GM12891 (cell line): ENCODE results near the gene ADA.

Experiments
- DNase-seq: peaks from one replicate; pipeline ENCODE4 v3.0.0; 2011; ENCODE audit warnings: low spot score; ENCODE audit not compliant: insufficient read length
- FAIRE-seq: peaks from 2 replicates; lab custom pipeline; 2011; peaks lifted over from hg19 to GRCh38; lab: Jason Lieb, UNC
- PAX5 ChIP-seq: IDR thresholded peaks from 2 replicates; pipeline ENCODE4 v1.6.1; 2011; ENCODE audit warnings: low read length, moderate library complexity, mild to moderate bottlenecking; ENCODE audit not compliant: insufficient read depth, severe bottlenecking
- POLR2A ChIP-seq: IDR thresholded peaks from 2 replicates; pipeline ENCODE4 v1.6.1; 2011; ENCODE audit warnings: low read depth, low read length, control low read depth
- POLR2AphosphoS5 ChIP-seq: IDR thresholded peaks from 2 replicates; pipeline ENCODE4 v1.6.1; 2011; ENCODE audit warnings: low read depth, low read length, control low read depth
- POU2F2 ChIP-seq: IDR thresholded peaks from 2 replicates; pipeline ENCODE4 v1.6.1; 2011; ENCODE audit warnings: low read depth, mild to moderate bottlenecking, control low read depth, low read length, moderate library complexity
- SPI1 ChIP-seq: IDR thresholded peaks from 2 replicates; pipeline ENCODE4 v1.6.1; 2011; ENCODE audit warnings: low read depth, low read length, control low read depth
- TAF1 ChIP-seq: IDR thresholded peaks from 2 replicates; pipeline ENCODE4 v1.6.1; 2011; ENCODE audit warnings: low read depth, low read length, control low read depth

The ADA gene

DNA sequence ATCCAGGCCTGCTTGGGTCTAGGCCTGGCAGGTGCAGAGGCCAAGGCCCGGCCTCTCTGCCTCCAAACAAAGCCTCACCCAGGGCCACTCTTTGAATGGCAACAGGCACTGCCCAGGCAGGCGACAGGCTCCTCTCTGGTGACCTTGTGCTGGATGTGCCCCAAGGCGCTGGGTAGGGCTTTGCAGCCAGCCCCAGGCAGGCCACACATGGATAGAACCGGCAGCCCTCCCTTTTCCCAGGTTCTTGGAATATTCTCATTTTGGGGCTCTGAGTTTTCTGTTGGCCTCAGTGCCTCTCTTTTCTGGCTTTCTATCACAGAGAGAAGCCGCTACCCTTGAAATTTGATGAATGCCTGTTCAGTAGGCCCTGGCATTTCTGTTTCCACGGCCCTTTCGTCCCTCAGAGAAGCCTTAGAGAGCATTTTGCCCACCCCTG lies 50.2 kb downstream of the ADA start:
- no peak for FAIRE-seq
- TF ChIP-seq POLR2AphosphoS5 (no peak), POLR2A (no peak)

DNA sequence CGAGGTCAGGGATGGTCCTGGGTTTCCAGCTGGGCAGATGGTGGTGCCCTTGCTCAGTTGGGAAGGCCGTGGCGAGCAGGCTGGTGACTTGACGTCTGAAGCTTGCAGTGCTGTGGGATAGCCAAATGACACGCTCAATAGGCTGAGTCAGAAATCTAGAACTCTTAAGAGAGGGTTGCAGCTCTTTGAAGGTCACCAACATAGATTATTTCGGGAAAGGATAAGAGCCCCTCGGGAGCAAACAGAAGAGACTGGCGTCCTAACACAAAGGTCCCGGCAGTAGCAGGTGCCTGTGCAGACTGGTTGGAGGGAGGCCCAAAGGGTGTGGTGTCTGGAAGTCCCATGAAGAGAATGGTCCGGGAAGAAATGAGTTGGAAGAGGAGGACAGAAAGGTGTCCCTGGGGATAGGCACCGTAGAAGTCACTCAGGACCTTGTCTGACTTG lies 50.7 kb downstream of the ADA start:
- DNase-seq (no peak), FAIRE-seq (no peak)
- TF ChIP-seq SPI1 (no peak), POU2F2 (no peak), POLR2AphosphoS5 (no peak), PAX5 (no peak), POLR2A (no peak), TAF1 (no peak)

More for the DNA sequence above, 50.2 kb downstream of the ADA start:
- DNase-seq: no peak

DNA sequence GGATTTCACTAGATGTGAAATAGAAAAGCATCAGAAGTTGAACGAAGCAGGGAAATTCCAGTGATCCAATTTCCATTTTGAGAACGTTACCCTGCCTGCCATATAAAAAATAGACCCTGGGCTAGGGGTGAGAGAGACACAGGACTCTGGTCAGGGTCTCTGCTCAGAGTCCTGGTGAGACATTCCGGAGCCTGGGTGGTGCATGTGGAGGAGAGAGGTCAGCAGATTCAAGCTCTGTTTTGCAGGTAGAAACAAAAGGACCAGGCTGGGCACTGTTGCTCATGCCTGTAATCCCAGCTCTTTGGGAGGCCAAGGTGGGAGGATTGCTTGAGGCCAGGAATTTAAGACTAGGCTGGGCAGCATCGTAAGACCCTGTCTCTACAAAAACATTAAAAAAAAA lies 51.2 kb downstream of the ADA start:
- TF ChIP-seq POU2F2 (no peak), PAX5 (no peak), POLR2AphosphoS5 (no peak)
- DNase-seq (no peak), FAIRE-seq (no peak)

- FAIRE-seq (no peak), DNase-seq (no peak)
- TF ChIP-seq POLR2AphosphoS5 (no peak), POU2F2 (no peak), TAF1 (no peak), POLR2A (no peak), PAX5 (no peak), SPI1 (no peak)
Measured at GRCh38 chr20:44599715-44600114, 51.8 kb downstream of the ADA start.

- TF ChIP-seq POLR2AphosphoS5: no peak
- TF ChIP-seq POLR2A: no peak
- no peak for TF ChIP-seq TAF1
- TF ChIP-seq PAX5: no peak
- TF ChIP-seq SPI1: 0 out of 2 replicates have a peak, but pooled peaks have one; percentile 1
- no peak for TF ChIP-seq POU2F2
- DNase-seq (no peak), FAIRE-seq (peak; percentile 76)
Measured at GRCh38 chr20:44598423-44599305, 52.8 kb downstream of the ADA start.

DNA sequence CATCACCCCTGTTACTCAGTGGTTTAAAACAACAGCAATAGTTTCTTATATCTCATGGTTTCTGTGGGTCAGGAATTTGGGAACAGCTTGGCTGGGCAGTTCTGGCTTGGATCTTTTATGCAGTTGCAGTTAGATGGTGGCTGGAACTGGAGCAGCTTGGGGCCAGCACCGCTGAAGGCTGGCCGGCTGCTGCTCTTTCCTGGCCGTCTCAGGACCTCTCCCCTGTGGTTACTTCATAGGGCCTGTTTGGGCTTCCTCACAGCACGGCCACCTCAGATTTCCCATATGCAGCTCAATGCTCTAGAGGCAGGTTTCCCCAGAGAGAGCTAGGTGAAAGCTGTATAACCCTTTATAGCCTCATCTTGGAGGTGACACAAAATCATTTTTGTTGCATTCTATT lies 53.6 kb downstream of the ADA start:
- FAIRE-seq (no peak), DNase-seq (no peak)
- TF ChIP-seq PAX5: no peak
- TF ChIP-seq POLR2A: no peak
- TF ChIP-seq POLR2AphosphoS5: no peak
- TF ChIP-seq POU2F2: no peak
- TF ChIP-seq SPI1: no peak
- TF ChIP-seq TAF1: no peak

GRCh38 chr20:44597516-44597915 lies 54.0 kb downstream of the ADA start:
- DNase-seq: no peak
- no peak for FAIRE-seq
- TF ChIP-seq TAF1 (no peak), PAX5 (no peak), POU2F2 (no peak), POLR2A (no peak), POLR2AphosphoS5 (no peak), SPI1 (no peak)

DNA sequence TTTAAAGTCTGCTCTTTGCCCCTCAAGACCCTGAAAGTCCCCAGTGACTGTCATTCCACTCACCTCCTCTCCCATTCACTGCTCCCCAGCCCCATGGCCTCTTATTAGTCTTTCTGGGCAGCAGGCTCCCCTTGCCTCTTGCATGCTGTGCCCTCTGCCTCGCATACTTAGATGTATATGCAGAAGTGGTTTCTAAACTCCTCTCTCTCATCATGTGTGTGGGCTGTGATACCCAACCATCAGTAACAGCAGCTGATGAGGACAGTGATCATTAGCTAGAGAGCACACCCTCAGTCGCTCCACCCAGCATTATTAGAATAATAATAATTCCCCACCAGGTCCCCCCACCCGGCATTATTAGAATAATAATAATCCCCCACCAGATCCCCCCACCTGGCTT lies 54.6 kb downstream of the ADA start:
- FAIRE-seq (peak; percentile 51), DNase-seq (no peak)
- TF ChIP-seq PAX5 (no peak), SPI1 (peak; percentile 48), POU2F2 (no peak), TAF1 (no peak), POLR2AphosphoS5 (no peak)

GRCh38 chr20:44596010-44596409 lies 55.5 kb downstream of the ADA start:
- no peak for DNase-seq
- FAIRE-seq: peak; percentile 64
- TF ChIP-seq POLR2AphosphoS5 (no peak), POU2F2 (no peak), POLR2A (no peak), PAX5 (no peak), TAF1 (no peak), SPI1 (0 out of 2 replicates have a peak, but pooled peaks have one; percentile 1)

DNA sequence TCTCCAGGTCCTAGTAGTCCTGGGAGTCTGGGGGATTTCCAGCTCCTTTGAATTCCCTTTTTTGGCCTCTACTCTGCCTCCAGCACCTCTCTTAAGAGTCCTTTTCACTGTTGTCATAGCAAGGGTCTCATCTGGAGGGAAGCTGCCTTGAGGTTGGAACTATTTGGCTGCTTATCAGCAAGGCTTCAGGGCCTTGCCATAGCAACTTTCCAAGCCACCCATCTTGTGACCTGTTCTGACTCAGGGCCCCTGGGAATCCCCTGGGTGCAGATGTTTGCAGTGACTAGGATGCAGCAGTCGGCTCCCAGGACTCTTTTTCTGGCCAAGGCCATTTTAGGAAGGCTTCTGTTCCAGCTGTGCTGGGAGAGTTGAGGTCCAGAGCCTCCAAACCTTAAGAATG lies 56.8 kb downstream of the ADA start:
- no peak for FAIRE-seq
- TF ChIP-seq PAX5: no peak
- TF ChIP-seq SPI1: no peak
- TF ChIP-seq POU2F2: no peak
- TF ChIP-seq POLR2A: no peak
- no peak for DNase-seq

DNA sequence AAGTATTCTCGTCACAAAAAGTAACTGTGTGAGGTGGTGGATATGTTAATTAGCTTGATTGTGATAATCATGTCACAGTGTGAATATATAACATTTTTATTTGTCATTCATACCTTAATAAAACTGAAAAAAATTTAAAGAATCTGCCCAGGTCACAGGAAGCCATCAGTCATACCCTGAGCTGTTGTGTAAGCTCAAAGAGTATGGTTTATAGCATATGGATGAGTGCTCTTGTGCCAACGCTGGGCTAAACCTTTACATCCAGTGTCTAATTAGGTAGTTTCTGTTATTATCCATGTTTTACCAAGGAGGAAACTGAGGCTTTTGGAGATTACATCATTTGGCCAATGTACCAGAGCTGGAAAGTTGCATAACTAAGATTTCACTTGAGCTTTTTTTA lies 57.7 kb downstream of the ADA start:
- DNase-seq: no peak
- TF ChIP-seq TAF1: no peak
- no peak for TF ChIP-seq SPI1
- no peak for TF ChIP-seq POU2F2
- TF ChIP-seq PAX5: no peak
- no peak for TF ChIP-seq POLR2AphosphoS5
- no peak for TF ChIP-seq POLR2A
- FAIRE-seq: no peak
